PC-3 (cell line): ENCODE measurements around the gene CFAP46. TPM values are rescaled to one million over a fixed set of nuclear protein-coding genes. Genes with fewer than 3 reads are reported as not detected.

Experiments used
- ATAC-seq: fragments of 200-7000 bp; cut with Tn5 transposase; 2 replicates; pipeline ENCODE4 v1.9.1; 2020; ENCODE audit warnings: mild to moderate bottlenecking, moderate library complexity
- BruUV-seq: library from RNA; stranded (reverse); fragments of 400-500 nt; replicated peaks from 2 replicates; lab custom pipeline; 2021; lab: Mats Ljungman, UMichigan
- CTCF ChIA-PET: fragments of 300-600 bp; sonication (Branson Sonifier 250); formaldehyde crosslinking; loops from one replicate; lab custom pipeline; 2022; ENCODE audit warnings: antibody characterized with exemption; lab: Charles Lee
- POLR2A ChIA-PET: fragments of 300-600 bp; sonication (Branson Sonifier 250); formaldehyde crosslinking; loops from one replicate; lab custom pipeline; 2022; ENCODE audit warnings: antibody characterized with exemption; ENCODE audit not compliant: unreplicated experiment; lab: Charles Lee
- DNase-seq: peaks from one replicate; pipeline ENCODE4 v3.0.0-alpha.2; 2015
- H2AFZ ChIP-seq: fragments of 300-600 bp; sonication (generic); 2 replicates; pipeline ENCODE4 v1.6.0; 2016; ENCODE audit warnings: antibody characterized with exemption, low read length
- H3F3A ChIP-seq: fragments of 300-600 bp; sonication (generic); one replicate; pipeline ENCODE4 v1.6.0; 2017; ENCODE audit warnings: antibody characterized with exemption, low read length, control low read depth, mild to moderate bottlenecking; ENCODE audit not compliant: unreplicated experiment
- H3K27ac ChIP-seq: fragments of 300-600 bp; sonication (generic); 2 replicates; pipeline ENCODE4 v1.5.1; 2016; ENCODE audit warnings: mild to moderate bottlenecking, low read length
- H3K27me3 ChIP-seq: fragments of 300-600 bp; sonication (generic); 2 replicates; pipeline ENCODE4 v1.6.1; 2016; ENCODE audit warnings: low read length, mixed read lengths
- H3K36me3 ChIP-seq: fragments of 300-600 bp; sonication (generic); 2 replicates; pipeline ENCODE4 v1.6.1; 2016; ENCODE audit warnings: low read depth, mixed run types, low read length, mixed read lengths
- H3K4me1 ChIP-seq: fragments of 300-600 bp; sonication (generic); 2 replicates; pipeline ENCODE4 v1.5.1; 2016; ENCODE audit warnings: low read length; ENCODE audit not compliant: insufficient read depth
- H3K4me2 ChIP-seq: fragments of 300-600 bp; sonication (generic); 2 replicates; pipeline ENCODE4 v1.6.0; 2016; ENCODE audit warnings: low read length
- H3K4me3 ChIP-seq: fragments of 300-600 bp; sonication (generic); 2 replicates; pipeline ENCODE4 v1.5.1; 2016; ENCODE audit warnings: mild to moderate bottlenecking, low read length, mixed read lengths
- H3K79me2 ChIP-seq: fragments of 300-600 bp; sonication (generic); 2 replicates; pipeline ENCODE4 v1.6.1; 2017; ENCODE audit warnings: low read length, mixed read lengths
- H3K9ac ChIP-seq: fragments of 300-600 bp; sonication (generic); 2 replicates; pipeline ENCODE4 v1.6.0; 2016; ENCODE audit warnings: mild to moderate bottlenecking, low read length
- H3K9me2 ChIP-seq: fragments of 300-600 bp; sonication (generic); replicated peaks from 2 replicates; pipeline ENCODE4 v1.6.1; 2016; ENCODE audit warnings: mixed run types, low read length, mixed read lengths
- H3K9me3 ChIP-seq: fragments of 300-600 bp; sonication (generic); 2 replicates; pipeline ENCODE4 v1.6.1; 2016; ENCODE audit warnings: low read length, mixed read lengths
- H4K20me1 ChIP-seq: fragments of 300-600 bp; sonication (generic); 2 replicates; pipeline ENCODE4 v1.6.1; 2016; ENCODE audit warnings: low read length, mixed read lengths
- CTCF ChIP-seq: fragments of 300-600 bp; sonication (generic); conservative IDR thresholded peaks from 2 replicates; pipeline ENCODE4 v1.5.1; 2017; ENCODE audit warnings: antibody characterized with exemption, low read depth, mild to moderate bottlenecking, low read length
- EZH2 ChIP-seq: fragments of 300-600 bp; sonication (generic); IDR thresholded peaks from one replicate; pipeline ENCODE4 v1.6.1; 2017; ENCODE audit warnings: antibody characterized with exemption, mild to moderate bottlenecking, low read length; ENCODE audit not compliant: unreplicated experiment
- EZH2phosphoT487 ChIP-seq: fragments of 300-600 bp; sonication (generic); IDR thresholded peaks from 2 replicates; pipeline ENCODE4 v1.6.1; 2018; ENCODE audit warnings: mild to moderate bottlenecking, antibody characterized with exemption, low read length, borderline replicate concordance
- intact Hi-C: fragments of 100-400 bp; cut with micrococcal nuclease; formaldehyde crosslinking; loops from 2 replicates; pipeline ENCODE4 v1.9.0; 2023
- total RNA-seq: library from RNA; depleted of rRNA; stranded (reverse); fragments of >200 nt; gene quantifications from 2 replicates; pipeline ENCODE4 v1.2.3, GENCODE V29; 2014

Gene CFAP46
- total RNA-seq, 1 experiment from 2014 or later = 0.04 TPM

- BruUV-seq = no TSS peak
- Histone ChIP-seq H3K9me3 (peaks cover 2% of the 10 kb centered on the region; the same call in 1 of the 2 replicates), H3K79me2 (no peaks in the 10 kb centered on the region), H3K4me3 (no peak overlapping the region), H3K27me3 (peaks cover 41% of the 10 kb centered on the region), H3K4me2 (no peak overlapping the region), H3K9me2 (no peaks in the 10 kb centered on the region), H3K4me1 (no peaks in the 10 kb centered on the region), H4K20me1 (no peaks in the 10 kb centered on the region), H3F3A (no peaks in the 10 kb centered on the region), H3K27ac (no peak overlapping the region), H3K9ac (no peak overlapping the region), H3K36me3 (no peaks in the 10 kb centered on the region), H2AFZ (no peak overlapping the region)
- TF ChIP-seq EZH2phosphoT487 = no peak
- no peak for TF ChIP-seq EZH2
- no peak for TF ChIP-seq CTCF
- intact Hi-C loops = no loop called here
- ATAC-seq (no peak), DNase-seq (no peak)
- CTCF ChIA-PET = no interaction called here
- POLR2A ChIA-PET = no interaction called here
Measured at GRCh38 chr10:132847416-132847777, 95.0 kb downstream of the CFAP46 start.

DNA sequence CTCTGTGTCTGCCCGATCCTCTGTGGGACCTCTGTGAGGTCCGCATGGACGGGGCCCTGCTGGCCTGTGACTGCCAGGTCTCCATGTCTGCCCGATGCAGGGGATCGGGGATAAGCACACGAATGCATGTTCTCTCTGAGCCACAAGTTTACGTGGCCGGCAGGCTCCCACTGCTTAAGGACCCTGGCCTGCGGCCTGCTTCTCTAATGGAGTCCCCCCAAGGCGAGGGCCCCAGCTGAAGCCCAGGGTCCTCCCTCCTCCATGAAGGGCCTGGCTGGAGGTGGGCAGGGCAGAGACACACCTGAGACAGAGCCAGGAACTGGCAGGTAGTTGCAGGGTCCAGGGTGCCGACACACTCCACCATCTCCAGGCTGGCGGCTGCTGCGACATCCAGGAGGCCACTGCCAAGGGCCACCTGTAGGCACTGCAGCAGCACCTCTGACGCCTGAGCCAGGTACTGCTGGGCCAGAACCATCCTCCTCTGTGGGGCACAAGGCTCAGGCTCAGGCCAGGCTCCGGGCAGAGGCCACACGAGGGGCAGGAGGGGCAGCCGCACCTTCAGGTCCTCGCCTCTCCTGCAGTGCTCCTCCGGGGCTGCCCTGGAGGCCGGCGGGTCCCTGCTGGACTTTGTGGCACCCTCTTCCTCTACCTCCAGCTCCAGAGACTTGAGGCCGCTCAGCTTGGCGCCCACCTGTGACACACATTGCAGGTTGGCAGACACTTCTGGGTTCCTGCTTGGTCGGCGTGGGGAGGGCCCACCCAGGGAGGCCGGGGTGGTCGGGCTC is 95.5 kb downstream of the CFAP46 start:
- peaks cover 5% of the 10 kb centered on the region; the same call in 1 of the 2 replicates for H3K9me3 ChIP-seq
- no peak overlapping the region for H3K4me2 ChIP-seq
- H4K20me1 ChIP-seq = no peaks in the 10 kb centered on the region
- H2AFZ ChIP-seq = no peak overlapping the region
- no peaks in the 10 kb centered on the region for H3K36me3 ChIP-seq
- ATAC-seq (no peak), DNase-seq (no peak)
- H3F3A ChIP-seq = no peaks in the 10 kb centered on the region
- intact Hi-C loops = no loop called here
- no peak overlapping the region for H3K9ac ChIP-seq
- H3K9me2 ChIP-seq = no peaks in the 10 kb centered on the region
- no peaks in the 10 kb centered on the region for H3K79me2 ChIP-seq
- BruUV-seq = no TSS peak
- ChIA-PET CTCF (no interaction called here), POLR2A (no interaction called here)
- H3K4me1 ChIP-seq = no peaks in the 10 kb centered on the region
- H3K27me3 ChIP-seq = peaks cover 40% of the 10 kb centered on the region
- TF ChIP-seq CTCF (no peak), EZH2 (no peak), EZH2phosphoT487 (no peak)
- no peak overlapping the region for H3K4me3 ChIP-seq
- no peak overlapping the region for H3K27ac ChIP-seq
